Stomach smooth muscle (tissue), 2 donors: ENCODE data around the gene TCF4.

Source experiments
- H3K27ac ChIP-seq: one replicate; pipeline ENCODE4 v1.7.0; 2013; ENCODE audit warnings: mild to moderate bottlenecking, low read length, inconsistent platforms
- H3K27me3 ChIP-seq, 2 donors: one replicate each; pipeline ENCODE4 v1.7.0; 2013; ENCODE audit warnings: low read length in 2 of 2; ENCODE audit not compliant: insufficient read depth in 2 of 2, control insufficient read depth in 1 of 2
- H3K36me3 ChIP-seq, 2 donors: one replicate each; pipeline ENCODE4 v1.7.0; 2013; ENCODE audit warnings: low read length in 2 of 2; ENCODE audit not compliant: control insufficient read depth in 2 of 2, insufficient read depth in 2 of 2
- H3K4me1 ChIP-seq: one replicate; pipeline ENCODE4 v1.7.0; 2013; ENCODE audit warnings: low read length; ENCODE audit not compliant: control insufficient read depth, insufficient read depth
- H3K4me3 ChIP-seq, 2 donors: one replicate each; pipeline ENCODE4 v1.7.0; 2013; ENCODE audit warnings: low read length in 2 of 2
- H3K9ac ChIP-seq, 2 donors: one replicate each; pipeline ENCODE4 v1.7.0; 2013; ENCODE audit warnings: low read length in 2 of 2, mild to moderate bottlenecking in 1 of 2
- H3K9me3 ChIP-seq, 2 donors: one replicate each; pipeline ENCODE4 v1.7.0; 2013; ENCODE audit warnings: low read length in 2 of 2; ENCODE audit not compliant: control insufficient read depth in 2 of 2
- donor health status: healthy.
- donor health status: Pancreatic carcinoma.

The TCF4 gene

DNA sequence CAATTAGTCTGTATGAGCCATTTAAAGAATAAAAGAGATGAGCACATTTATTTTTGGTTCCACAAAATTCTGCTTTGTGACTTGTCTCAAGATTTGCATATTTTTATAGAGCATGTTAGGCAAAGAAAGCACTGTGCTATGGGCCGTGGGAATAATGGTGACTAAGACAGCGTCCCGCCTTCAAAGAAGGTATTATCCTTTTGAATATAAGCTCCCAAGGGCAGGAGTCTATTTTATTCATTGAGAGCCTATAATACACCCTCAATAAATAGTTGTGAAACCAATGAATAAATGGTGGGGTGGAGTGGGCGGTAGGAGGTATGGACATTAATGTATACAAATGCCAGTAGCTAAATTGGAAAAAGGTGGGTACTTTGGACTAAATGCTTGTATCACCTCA, 20.5 kb upstream of the TCF4 start:
- Histone ChIP-seq H3K9ac (no peak overlapping the region), H3K4me3 (no peak overlapping the region), H3K27ac (no peak overlapping the region), H3K27me3 (no peaks in the 10 kb centered on the region), H3K4me1 (no peaks in the 10 kb centered on the region), H3K36me3 (no peaks in the 10 kb centered on the region), H3K9me3 (no peaks in the 10 kb centered on the region)

DNA sequence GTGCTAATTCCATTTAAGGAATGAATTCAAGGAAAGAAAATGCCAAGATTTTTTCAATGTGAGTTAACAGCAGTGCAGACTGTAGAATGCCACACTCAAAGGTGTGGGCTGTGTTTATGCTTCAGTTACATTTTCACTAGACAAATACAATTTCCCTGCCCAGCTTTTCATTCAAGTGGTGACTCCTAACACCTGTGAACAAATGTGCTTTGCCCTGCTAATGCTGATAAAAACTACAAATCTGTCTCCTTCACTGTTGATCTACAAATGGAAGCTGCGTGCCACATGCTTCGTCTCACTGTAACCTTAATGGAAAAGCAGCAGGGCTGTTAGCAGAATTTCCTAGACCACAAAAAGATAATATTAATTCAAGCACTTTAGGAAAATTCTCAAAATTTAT, 19.8 kb upstream of the TCF4 start:
- Histone ChIP-seq H3K36me3 (no peaks in the 10 kb centered on the region), H3K4me3 (no peak overlapping the region), H3K27ac (no peak overlapping the region), H3K9me3 (no peaks in the 10 kb centered on the region), H3K27me3 (no peaks in the 10 kb centered on the region), H3K4me1 (no peaks in the 10 kb centered on the region), H3K9ac (no peak overlapping the region)

DNA sequence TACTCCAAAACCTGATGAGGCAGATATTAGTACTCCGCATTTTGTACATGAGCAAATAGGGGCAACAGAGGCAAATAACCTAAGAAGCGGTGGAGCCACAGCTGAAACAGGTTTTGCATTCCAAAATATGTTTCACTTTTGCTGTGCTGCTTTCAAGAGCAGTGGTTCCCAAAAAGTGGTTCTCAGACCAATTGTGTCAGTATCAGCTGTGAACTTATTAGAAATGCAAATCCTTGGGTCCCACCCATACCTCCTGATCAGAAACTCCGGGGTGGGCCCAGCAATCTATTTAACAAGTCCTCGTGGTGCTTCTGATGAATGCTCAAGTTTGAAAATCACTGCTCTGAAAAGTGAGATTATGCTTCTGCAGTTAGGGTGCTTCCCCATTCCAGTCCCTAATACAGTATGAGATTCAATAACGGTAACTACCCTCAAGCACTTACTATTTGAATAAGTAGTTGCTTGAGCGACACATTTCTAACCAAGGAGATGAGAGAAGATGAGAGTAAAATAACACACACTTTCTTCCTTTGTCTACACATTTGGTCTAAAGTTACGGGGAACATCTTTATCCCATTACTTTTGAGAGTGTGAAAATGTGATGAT, 17.8 kb upstream of the TCF4 start:
- Histone ChIP-seq H3K4me1 (no peaks in the 10 kb centered on the region), H3K27me3 (no peaks in the 10 kb centered on the region), H3K27ac (no peak overlapping the region), H3K36me3 (no peaks in the 10 kb centered on the region), H3K9me3 (no peaks in the 10 kb centered on the region), H3K4me3 (no peak overlapping the region), H3K9ac (no peak overlapping the region)

DNA sequence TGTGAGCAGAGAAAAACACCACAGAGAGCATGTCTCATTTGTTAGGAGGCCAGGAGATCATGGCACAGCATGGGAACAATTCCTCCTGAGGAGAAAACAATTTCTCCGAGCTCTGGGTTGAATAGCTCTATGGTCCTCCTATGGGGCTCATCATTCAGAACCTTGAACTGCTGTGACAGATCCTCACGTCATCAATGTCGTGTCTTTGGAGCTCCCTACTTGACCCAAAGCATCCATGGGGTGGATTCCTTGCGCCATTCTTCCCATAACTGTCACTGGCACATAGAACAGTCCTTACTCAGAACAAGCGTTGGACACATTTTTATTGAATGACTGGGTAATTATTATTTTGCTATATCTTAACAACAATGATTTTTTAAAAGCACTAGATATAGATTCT, 15.8 kb upstream of the TCF4 start:
- no peaks in the 10 kb centered on the region for H3K4me1 ChIP-seq

DNA sequence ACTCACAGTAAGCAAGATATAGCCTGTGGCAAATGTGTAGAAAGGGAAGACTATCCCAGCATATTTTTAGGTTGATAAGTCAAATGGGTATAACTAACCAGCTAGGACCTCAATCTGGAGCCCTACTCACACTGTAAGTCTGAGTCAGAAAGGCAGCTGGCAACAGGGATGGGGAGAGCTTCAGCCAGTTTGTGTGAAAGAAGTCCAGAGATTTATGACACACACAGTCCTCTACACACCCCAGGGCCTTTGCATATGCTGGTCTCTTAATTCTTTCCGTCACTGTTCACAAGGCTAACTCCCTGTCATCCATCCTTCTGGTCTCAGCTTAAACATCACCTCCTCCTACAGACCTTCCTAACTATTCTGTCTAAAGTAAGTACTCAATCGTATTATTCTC, 5.9 kb upstream of the TCF4 start:
- H3K4me1 ChIP-seq = peaks cover 4% of the 10 kb centered on the region
- H3K27ac ChIP-seq = no peak overlapping the region
- no peaks in the 10 kb centered on the region for H3K9me3 ChIP-seq

More for the DNA sequence above, 15.8 kb upstream of the TCF4 start:
- Histone ChIP-seq H3K9me3 (no peaks in the 10 kb centered on the region), H3K27me3 (no peaks in the 10 kb centered on the region), H3K36me3 (no peaks in the 10 kb centered on the region), H3K4me3 (no peak overlapping the region), H3K9ac (no peak overlapping the region), H3K27ac (no peak overlapping the region)

DNA sequence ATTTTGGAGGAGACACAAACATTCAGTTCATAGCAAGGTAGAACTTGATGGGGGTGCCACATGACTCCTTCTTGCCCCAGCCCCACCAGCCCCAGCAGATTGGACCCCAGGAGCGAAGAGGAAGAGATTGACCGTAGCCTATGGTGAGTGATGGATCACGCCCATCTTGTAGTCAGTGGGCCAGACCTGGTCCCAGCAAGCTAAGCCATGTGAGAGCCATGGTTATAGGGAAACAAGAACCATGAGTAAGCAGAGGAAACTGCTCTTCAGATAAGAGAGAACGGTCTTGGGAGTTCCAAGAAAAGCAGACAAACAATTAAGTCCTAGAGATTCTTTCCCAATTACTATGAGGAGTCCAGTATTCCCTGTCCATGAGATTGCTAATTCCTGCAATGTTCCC, 4.6 kb upstream of the TCF4 start:
- Histone ChIP-seq H3K4me3 (no peak overlapping the region), H3K27me3 (no peaks in the 10 kb centered on the region), H3K9me3 (no peaks in the 10 kb centered on the region), H3K27ac (no peak overlapping the region), H3K4me1 (peaks cover 4% of the 10 kb centered on the region), H3K9ac (no peak overlapping the region), H3K36me3 (no peaks in the 10 kb centered on the region)

More for the DNA sequence above, 5.9 kb upstream of the TCF4 start:
- Histone ChIP-seq H3K36me3 (no peaks in the 10 kb centered on the region), H3K9ac (no peak overlapping the region), H3K4me3 (no peak overlapping the region), H3K27me3 (no peaks in the 10 kb centered on the region)

DNA sequence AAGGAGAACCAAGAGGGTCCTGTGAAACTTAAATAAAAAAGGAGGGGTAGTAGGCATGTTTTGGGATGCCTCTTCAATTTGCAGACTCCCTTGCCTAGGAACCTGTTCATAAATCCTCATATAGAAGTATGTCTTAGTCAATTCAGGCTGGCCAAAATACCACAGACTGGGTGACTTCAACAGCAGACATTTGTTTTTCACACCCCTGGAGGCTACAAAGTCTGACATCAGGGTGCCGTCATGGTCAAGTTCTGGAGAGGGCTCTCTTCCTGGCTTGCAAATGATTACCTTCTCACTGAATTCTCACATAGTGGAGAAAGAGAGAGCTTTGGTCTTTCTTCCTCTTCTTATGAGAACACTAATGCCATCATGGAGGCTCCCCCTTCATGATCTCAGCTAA, 4.1 kb upstream of the TCF4 start:
- no peak overlapping the region for H3K4me3 ChIP-seq
- H3K27ac ChIP-seq = no peak overlapping the region
- no peak overlapping the region for H3K9ac ChIP-seq
- H3K27me3 ChIP-seq = no peaks in the 10 kb centered on the region
- H3K36me3 ChIP-seq = no peaks in the 10 kb centered on the region
- peaks cover 4% of the 10 kb centered on the region for H3K4me1 ChIP-seq
- H3K9me3 ChIP-seq = no peaks in the 10 kb centered on the region

DNA sequence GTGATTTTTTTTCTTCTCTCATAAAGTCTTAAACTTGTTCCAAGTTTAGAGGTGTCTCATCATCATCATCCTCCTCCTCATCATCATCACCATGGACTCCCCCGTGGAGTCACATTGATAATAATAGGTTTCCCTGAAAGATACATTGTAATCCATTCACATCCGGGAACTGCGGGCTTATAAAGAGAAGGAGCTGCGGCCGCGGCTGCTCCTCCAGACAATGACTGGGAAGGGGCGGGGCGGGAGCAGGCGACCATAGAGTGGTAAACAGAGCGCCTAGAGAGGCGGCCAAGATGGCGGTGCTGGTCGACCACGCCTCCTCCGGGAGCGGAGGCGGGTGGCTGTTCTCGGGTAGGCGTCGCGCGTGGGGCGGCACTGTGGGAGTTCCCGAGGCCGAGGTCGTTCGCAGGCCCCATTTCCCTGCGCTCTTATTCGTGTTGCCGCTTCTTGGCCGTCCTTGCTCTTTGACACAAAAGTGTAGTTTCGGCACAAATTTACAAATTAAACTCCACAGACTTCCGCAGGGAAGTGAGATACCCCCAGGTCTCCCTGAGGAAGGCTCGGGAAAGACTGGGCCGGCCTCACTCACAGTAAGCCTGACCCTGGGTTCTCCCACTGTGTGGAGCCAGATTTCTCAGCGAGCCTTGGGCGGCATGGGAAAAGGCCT, 1.8 kb upstream of the TCF4 start:
- no peaks in the 10 kb centered on the region for H3K36me3 ChIP-seq
- peak overlapping the region; percentile 82 to 84 for H3K4me3 ChIP-seq

DNA sequence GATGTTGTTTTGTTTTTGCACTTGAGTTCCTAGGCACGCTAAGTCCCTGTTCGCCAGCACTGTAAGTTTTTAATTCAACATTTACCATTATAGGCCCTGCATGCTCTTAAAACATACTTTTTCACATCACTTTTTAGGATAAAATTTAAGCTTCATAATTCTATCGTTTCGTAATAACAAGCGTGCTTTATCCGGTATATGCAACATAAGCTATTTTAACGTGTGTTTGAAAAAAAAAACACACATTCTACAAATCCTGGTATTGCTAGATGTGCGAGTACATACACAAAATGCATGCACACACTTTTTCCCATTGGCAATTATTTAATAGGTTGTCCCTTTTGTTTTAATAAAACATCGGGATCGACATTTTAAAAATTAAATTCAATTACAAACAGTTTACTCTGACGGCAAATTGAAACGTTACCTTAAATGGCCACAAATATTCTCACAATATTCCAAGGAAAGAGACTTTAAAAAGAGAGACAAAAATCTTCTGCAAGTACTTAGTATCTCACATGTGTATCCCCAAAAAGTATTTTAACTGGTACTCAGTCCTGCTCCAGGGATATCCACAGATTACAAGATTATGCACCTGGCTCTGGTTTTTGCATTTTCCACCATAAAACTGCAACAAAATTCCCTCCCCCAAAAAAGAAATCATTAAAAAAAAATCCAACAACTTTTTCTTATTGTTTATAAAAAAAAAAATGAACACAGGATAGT, 1.0 kb upstream of the TCF4 start:
- peak overlapping the region; percentile 43 for H3K27ac ChIP-seq

More for the DNA sequence above, 1.8 kb upstream of the TCF4 start:
- Histone ChIP-seq H3K27me3 (no peaks in the 10 kb centered on the region), H3K27ac (peak overlapping the region; percentile 76), H3K9ac (peak overlapping the region; percentile 72 to 84), H3K4me1 (peaks cover 4% of the 10 kb centered on the region), H3K9me3 (no peaks in the 10 kb centered on the region)

DNA sequence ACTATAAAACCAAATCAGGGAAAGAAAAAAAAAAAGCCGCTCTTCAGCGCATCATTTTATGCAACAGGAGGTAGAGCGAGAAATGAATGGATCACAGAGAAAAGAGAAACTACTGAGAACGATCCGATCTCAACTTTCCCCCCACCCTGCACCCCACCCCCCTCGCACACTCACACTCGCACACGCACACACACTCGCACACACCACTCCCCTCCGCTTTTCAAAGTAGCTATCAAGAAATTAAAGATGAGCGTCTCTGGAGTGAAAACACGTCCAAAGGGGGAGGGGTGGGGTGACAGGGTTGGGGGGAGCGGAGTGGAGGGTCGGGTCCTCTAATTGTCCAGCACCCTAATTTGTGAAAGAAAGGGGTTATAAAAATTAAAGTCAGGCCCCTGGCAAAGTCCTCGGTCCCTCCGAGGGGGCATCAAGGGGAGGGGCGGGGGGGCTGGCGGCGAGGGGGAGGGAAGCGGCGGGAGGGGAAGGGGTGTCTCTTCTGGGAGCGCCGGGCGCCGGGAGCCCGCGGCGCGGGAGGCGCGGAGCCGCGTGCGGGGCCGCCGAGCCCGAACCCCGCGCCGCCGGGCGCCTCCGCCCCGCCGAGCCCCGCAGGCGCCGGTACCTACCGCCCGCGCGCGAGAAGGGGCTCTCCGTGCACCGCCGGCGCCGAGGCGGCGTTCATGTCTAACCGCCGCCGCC, 428 bp downstream of the TCF4 start:
- H3K27ac ChIP-seq = no peak overlapping the region
- no peaks in the 10 kb centered on the region for H3K27me3 ChIP-seq
- peaks cover 4% of the 10 kb centered on the region for H3K4me1 ChIP-seq
- H3K9ac ChIP-seq = peak overlapping the region in 1 of 2 donors; percentile 67
- H3K36me3 ChIP-seq = no peaks in the 10 kb centered on the region
- peak overlapping the region; percentile 77 to 82 for H3K4me3 ChIP-seq
- H3K9me3 ChIP-seq = no peaks in the 10 kb centered on the region

More for the DNA sequence above, 1.0 kb upstream of the TCF4 start:
- no peaks in the 10 kb centered on the region for H3K9me3 ChIP-seq
- peak overlapping the region; percentile 48 to 72 for H3K9ac ChIP-seq
- no peaks in the 10 kb centered on the region for H3K36me3 ChIP-seq
- H3K4me1 ChIP-seq = peaks cover 4% of the 10 kb centered on the region
- no peaks in the 10 kb centered on the region for H3K27me3 ChIP-seq
- H3K4me3 ChIP-seq = peak overlapping the region; percentile 82 to 84
